ENCODE data around the gene DNAH9.

The DNAH9 gene

DNA sequence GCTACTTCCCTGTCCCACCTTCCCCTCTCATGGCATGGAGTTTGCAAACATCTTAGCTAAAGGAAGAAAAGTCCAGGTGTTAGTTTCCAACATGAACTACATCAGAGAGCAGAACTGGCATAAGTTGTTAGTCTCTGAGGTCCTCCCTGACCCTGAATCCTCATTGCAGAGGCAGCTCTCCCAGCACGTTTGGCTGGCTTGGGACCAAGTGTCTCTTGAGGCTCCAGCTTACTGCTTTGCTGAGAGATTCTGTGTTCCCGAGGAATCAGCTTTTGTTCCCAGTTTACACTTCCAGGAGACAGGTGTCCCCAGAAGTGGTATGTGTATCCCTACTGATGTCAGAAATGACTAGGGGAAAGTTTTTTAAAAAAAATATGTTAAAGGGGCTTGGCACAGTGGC lies 14.7 kb downstream of the DNAH9 start:
- DNase-seq, result no peak

- DNase-seq, result no peak
Observed at GRCh38 chr17:11618861-11619566, 20.7 kb downstream of the DNAH9 start.

DNA sequence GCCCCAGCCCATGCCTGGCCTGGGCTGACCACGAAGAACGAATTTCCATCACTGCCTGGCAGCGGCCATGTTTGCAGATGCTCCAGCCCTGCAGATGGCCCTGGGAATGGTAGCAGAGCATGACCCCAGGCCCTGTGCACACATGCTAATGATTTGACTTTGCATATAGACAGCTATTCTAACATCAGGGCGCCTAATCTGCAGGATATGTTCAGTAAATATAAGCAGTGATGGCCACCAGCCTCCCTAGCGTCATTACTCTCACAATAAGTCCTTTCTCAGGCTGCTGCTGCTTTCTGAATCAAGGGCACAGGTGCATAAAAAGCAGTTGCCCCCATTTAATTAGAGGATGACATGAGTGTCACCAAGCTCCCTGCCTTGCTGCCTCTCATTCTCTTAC lies 24.2 kb downstream of the DNAH9 start:
- no peak for DNase-seq

- DNase-seq, result no peak
Observed at GRCh38 chr17:11624976-11625375, 26.7 kb downstream of the DNAH9 start.

DNA sequence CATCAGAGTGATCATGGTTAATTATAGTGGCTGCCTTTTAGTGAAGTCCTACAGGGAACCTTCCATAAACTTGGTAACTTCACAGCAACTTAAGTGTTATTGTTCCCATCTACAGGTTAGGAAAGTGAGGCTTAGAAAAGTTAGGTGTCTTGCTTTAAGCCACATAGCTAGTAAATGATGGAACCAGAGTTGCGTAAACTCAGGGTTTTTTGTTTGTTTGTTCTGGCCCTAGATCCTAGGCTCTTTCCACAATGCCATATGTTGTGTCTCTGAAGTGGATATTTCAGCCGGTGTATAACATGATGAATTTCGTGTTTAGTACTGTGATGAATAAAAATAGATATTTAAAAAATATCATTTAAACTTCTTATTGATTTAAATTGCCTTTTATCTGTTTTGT lies 27.6 kb downstream of the DNAH9 start:
- no peak for DNase-seq

DNA sequence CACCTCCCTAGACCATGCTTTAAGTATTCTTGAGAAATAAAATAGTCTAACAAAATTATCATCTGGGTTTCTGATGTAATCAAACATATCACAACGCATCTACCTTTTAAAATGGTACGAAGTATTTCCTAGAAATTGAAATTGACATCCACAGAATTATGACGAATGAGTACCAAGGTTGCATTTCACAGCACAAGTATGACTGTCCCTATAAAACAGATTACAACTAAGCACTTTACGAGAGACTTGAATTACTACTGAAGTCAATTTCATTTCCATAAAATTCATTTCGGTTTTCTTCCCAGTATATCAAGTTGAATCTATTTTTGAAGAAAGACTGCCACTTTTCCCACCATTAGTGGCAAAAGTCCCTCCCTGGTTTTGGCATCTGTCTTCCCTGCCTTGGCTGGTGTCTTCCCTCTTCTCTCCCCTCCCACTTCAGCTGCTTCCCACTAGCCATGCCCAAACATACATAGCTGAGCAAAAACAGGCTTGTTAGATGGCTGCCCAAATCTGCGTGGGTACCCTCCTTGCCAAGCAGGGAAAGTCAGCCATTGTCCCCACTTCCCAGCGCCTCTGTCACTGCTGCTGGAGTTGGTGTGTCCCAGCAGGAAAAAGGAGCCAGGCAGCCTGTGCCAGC lies 29.2 kb downstream of the DNAH9 start:
- no peak for DNase-seq

- no peak for DNase-seq
Observed at GRCh38 chr17:11628374-11628773, 30.1 kb downstream of the DNAH9 start.

DNA sequence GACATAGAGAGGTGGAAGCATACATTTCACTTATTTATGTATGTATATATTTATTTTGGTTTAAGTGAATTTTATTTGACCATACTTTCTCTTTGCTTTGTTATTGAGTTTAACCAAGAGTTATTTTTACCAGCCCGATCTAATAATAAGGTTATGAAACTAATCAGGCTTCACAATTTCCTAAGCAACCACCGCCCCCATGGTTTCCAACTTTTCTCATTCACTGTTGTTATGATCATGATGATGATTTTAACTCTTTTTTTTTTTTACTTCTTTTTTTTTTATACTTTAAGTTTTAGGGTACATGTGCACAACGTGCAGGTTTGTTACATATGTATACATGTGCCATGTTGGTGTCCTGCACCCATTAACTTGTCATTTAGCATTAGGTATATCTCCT lies 30.6 kb downstream of the DNAH9 start:
- no peak for DNase-seq

DNA sequence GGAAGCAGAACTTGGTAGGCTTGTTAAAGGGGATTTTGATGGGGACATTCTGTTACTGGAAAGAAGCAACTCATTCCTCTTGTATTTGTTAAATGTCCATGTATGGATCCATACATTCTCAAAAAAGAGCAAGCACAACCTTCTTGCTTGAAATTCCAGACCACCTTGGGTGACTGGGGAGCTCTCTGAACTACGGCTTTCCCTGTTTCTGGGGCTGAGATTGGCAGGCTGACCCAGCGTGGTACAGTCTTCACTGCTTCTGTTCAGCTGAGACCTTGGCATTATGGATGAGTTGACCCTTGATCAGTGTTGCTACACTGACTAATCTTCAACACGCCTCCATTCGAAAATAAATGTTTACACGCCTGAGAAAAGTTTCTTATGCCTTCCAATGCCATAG lies 38.5 kb downstream of the DNAH9 start:
- no peak for DNase-seq

- no peak for DNase-seq
Observed at GRCh38 chr17:11637796-11638195, 39.5 kb downstream of the DNAH9 start.

DNA sequence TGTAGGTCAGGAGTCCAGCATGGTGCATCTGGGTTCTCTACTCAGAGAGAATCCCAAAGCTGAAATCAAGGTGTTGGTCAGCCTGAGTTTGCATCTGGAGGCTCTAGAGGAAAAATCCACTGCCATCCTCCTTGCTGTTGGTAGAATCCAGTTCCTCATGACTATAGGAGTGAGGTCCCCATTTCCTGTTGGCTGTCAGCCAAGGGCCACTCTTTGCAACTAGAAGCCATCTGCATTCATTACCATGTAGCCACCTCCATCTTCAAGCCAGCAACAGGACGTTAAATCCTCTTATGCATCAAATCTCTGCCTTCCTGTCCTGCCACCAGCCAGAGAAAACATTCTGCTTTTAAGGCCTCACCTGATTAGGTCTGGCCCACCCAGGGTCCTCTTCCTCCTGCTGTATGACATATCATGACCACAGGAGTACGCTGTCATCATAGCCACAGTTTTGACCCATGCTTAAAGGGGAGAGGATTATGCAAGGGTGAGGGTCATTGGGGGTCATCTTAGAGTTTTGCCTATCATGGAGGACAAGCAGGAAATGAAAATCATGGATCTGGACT lies 40.5 kb downstream of the DNAH9 start:
- no peak for DNase-seq

DNA sequence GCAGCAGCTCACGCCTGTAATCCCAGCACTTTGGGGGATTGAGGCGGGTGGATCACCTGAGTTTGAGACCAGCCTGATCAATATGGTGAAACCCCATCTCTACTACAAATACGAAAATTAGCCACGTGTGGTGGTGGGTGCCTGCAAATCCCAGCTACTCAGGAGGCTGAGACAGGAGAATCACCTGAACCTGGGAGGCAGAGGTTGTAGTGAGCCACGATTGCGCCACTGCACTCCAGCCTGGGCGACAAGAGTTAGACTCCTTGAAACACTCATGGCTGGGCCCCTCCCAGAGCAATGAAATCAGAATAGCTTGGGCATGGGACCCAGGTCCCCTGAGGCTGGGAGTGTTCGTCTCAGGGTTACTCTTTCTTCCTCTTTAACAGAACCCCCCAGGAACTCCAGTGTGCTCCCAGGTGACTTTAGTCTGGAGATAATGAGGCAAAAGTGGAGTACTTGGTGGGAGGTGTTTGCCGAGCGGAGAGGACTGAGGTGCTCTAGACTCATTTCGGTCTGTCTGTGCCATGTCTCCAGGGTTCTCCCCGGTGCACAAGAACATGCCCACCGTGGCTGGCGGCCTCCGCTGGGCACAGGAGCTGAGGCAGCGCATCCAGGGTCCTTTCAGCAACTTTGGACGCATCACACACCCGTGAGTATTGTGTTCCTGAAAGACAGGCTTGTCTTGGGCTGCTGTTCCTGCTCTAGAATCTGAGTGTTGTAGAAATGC lies 41.6 kb downstream of the DNAH9 start:
- DNase-seq, result no peak

DNA sequence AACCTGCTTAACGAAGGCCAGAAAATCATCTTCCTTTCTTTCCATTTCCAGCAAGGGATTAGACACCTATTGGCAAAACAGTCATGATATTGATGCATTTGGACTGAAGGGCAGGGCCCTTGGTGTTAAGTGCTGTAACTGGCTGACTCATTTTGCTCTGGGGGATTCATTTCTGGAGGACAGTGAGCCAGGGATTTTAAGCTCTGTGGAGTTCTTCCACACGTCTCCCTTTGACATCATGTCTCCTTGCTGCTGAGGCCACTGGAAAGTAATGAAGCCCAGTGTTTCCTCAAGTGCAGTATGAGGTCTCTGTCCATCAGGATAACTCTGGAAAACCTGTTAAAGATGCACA lies 42.2 kb downstream of the DNAH9 start:
- no peak for DNase-seq

DNA sequence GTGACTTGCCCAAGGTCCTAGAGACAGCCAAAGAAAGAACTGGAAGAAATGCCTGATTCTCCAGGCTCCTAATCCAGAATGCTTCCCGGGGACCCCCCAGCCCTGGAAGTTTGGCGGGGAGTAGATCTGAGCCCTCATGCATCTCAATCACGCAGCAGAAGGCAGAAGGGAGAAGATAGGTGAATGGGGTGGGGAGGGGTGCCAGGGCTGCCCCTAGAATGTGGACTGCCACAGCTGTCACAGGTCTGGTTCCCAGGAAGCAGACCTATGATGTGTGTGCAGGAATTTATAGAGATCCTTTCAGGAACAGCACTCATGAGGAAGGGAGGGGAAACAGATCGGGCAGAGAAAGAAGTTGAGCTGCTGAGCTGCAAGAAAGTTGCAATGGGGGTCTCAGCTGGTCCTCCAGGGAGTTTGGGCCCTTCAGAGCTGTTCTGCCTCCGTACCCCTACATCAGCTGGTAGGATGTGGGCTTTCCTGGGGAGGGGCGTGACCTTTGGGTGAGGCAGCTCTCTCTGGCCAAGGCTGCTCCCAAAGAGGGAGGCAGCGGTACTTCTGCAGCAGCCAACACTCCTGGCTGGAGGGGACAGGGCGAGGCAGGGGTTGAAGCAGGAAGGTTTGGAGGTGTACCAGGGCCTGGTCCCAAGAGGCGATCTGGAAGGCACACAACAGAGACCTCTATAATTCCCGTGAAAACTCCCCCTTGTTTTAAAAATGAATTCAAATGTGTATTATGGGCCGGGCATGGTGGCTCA lies 43.4 kb downstream of the DNAH9 start:
- no peak for DNase-seq

DNA sequence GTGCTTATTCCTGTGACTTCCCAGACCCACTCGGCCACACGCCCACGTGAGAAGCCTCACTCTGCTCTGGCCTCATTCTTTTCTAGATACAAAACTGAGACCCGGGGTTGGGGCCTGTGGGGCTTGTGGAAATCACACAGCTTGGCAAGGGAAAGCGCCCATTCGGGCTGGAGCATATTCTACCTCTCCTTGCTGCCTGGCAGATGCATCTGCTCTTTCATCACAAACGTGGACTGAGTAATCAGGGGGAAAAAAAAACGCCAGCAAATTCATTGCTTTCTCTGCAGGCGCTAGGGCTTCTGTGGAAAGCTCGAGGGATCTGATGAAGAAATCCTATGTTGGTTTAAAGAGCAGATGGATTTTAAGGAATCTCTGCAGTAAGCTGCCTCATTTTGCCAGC lies 44.4 kb downstream of the DNAH9 start:
- DNase-seq, result no peak

- DNase-seq, result no peak
Observed at GRCh38 chr17:11643851-11644250, 45.6 kb downstream of the DNAH9 start.

- DNase-seq, result peak; percentile 2
Observed at GRCh38 chr17:11644265-11645212, 46.3 kb downstream of the DNAH9 start.

- DNase-seq, result no peak
Observed at GRCh38 chr17:11645426-11645825, 47.2 kb downstream of the DNAH9 start.

GRCh38 chr17:11651089-11651488 lies 52.8 kb downstream of the DNAH9 start:
- no peak for DNase-seq

DNA sequence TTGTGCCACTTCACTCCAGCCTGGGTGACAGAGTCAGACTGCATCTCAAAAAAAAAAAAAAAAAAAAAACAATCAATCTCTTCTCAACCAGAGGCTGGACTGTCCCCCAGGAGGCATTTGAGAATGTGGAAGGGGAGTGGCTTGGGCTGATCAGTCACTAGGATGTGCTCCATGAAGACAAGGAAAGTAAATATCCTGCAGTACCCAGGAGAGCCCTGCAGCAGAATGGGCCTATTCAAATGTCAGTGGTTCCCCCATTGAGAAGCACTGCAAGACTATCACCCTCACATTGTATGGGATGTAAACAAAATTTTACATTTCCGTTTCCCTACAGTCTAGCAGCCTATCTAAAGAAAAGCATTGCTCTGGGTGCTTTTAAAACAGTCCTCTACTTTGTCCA lies 70.3 kb downstream of the DNAH9 start:
- no peak for DNase-seq

DNA sequence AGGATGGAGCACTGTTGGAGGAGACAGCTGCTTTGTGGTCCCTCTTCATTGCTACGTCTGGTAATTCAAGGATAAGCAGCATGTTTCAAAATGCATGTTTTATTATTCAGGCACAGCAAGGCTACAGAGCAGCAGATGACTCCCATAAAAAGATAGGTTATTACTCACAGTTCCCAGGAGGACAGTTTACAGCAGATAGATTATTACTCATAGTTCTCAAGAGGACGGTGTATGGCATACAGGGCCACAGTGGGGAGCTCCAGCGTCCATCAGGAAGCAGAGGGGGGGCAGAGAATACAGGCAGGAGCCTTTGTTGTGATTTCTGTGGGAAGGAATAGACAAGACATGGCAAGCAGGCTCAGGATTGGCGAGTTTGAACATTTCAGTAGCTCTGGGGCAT lies 72.9 kb downstream of the DNAH9 start:
- DNase-seq, result no peak

GRCh38 chr17:11682646-11683045 lies 84.4 kb downstream of the DNAH9 start:
- no peak for DNase-seq

Data from activated naive CD4-positive, alpha-beta T cell treated with Interleukin-2 at 50 U/mL for 16 hours (primary cell).